GM12878 (cell line): ENCODE measurements around the gene ACBD5. TPM values are rescaled to one million over a fixed set of nuclear protein-coding genes. Genes with fewer than 3 reads are reported as not detected.

Experiments
- EP300 ChIP-seq, 2 experiments: fragments of 150-350 bp in 1 of 2; IDR thresholded peaks; 2 replicates each; pipeline ENCODE4 v1.6.1; 2011 to 2012; ENCODE audit warnings: low read depth in 2 of 2, low read length in 2 of 2, borderline replicate concordance in 1 of 2, improper control_type of control experiment in 1 of 2, inconsistent platforms in 1 of 2; ENCODE audit not compliant: control insufficient read depth in 1 of 2
- ETV6 ChIP-seq, 2 experiments: fragments of 450-650 bp in 1 of 2; IDR thresholded peaks in 1 of 2; conservative IDR thresholded peaks in 1 of 2; 2 replicates each; pipeline ENCODE4 v1.6.1; 2014; ENCODE audit warnings: antibody characterized with exemption in 1 of 2, borderline replicate concordance in 1 of 2, low read depth in 1 of 2, mild to moderate bottlenecking in 1 of 2, moderate library complexity in 1 of 2
- EZH2 ChIP-seq: IDR thresholded peaks from 2 replicates; pipeline ENCODE4 v1.6.1; 2012; ENCODE audit warnings: low read depth, mild to moderate bottlenecking, control low read depth, inconsistent platforms, low read length, borderline replicate concordance; ENCODE audit not compliant: control insufficient read depth
- IKZF2 ChIP-seq, 2 experiments: fragments of 450-650 bp; IDR thresholded peaks; 2 replicates each; pipeline ENCODE4 v1.6.1; 2017; ENCODE audit warnings: mild to moderate bottlenecking in 2 of 2, moderate library complexity in 2 of 2
- JUND ChIP-seq: IDR thresholded peaks from 2 replicates; pipeline ENCODE4 v1.6.1; 2012; ENCODE audit warnings: low read depth, mild to moderate bottlenecking, low read length, improper control_type of control experiment, moderate library complexity
- MYC ChIP-seq: IDR thresholded peaks from 2 replicates; pipeline ENCODE4 v1.6.1; 2011; ENCODE audit warnings: mild to moderate bottlenecking, low read length, moderate library complexity, inconsistent platforms; ENCODE audit not compliant: insufficient read depth, insufficient replicate concordance, insufficient read length, severe bottlenecking
- NKRF ChIP-seq: fragments of 450-650 bp; conservative IDR thresholded peaks from 2 replicates; pipeline ENCODE4 v1.6.1; 2017; ENCODE audit warnings: mild to moderate bottlenecking, moderate library complexity
- NR2C2 ChIP-seq: IDR thresholded peaks from 2 replicates; pipeline ENCODE4 v1.6.1; 2011; ENCODE audit warnings: borderline replicate concordance, low read depth; ENCODE audit not compliant: control insufficient read depth, insufficient read length
- POLR2A ChIP-seq: IDR thresholded peaks from 2 replicates; pipeline ENCODE4 v1.6.1; 2011; ENCODE audit warnings: low read depth, mild to moderate bottlenecking, low read length
- SMAD1 ChIP-seq: fragments of 450-650 bp; IDR thresholded peaks from 2 replicates; pipeline ENCODE4 v1.6.1; 2018; ENCODE audit warnings: mild to moderate bottlenecking, low read depth; ENCODE audit not compliant: partially characterized antibody
- TCF12 ChIP-seq: IDR thresholded peaks from 2 replicates; pipeline ENCODE4 v1.6.1; 2011; ENCODE audit warnings: low read depth, mild to moderate bottlenecking, low read length
- YY1 ChIP-seq: IDR thresholded peaks from 2 replicates; pipeline ENCODE4 v1.6.1; 2011; ENCODE audit warnings: low read depth, mild to moderate bottlenecking, low read length
- ZBTB4 ChIP-seq: fragments of 450-650 bp; formaldehyde crosslinking; IDR thresholded peaks from 2 replicates; pipeline ENCODE4 v1.4.0; 2022; ENCODE audit warnings: mild to moderate bottlenecking, moderate library complexity
- polyA plus RNA-seq, 11 experiments: library from polyadenylated mRNA; depleted of rRNA in 4 of 11; unstranded in 6 of 11; stranded (reverse) in 5 of 11; fragments of >200 nt; fragmentation: Nextera tagmentation in 4 of 11; fragmentation: Illumina TruSeq in 1 of 11; extraction: Ambion mirVana in 4 of 11; extraction: Trizol in 1 of 11; gene quantifications; 1 replicate in 1 of 11; 2 replicates in 10 of 11; pipeline versions ENCODE4 v1.2.1 to v1.2.3, GENCODE V29; 2011 to 2016; ENCODE audit warnings: inconsistent platforms in 2 of 11, missing spikeins in 2 of 11, low read depth in 1 of 11
- total RNA-seq, 4 experiments: library from RNA; depleted of rRNA in 3 of 4; stranded (reverse); fragments of >200 nt in 3 of 4; fragmentation: Illumina TruSeq in 1 of 4; extraction: Trizol in 1 of 4; gene quantifications; 2 replicates each; pipeline versions ENCODE4 v1.2.1 to v1.2.3, GENCODE V29; 2013 to 2021
- TF ChIP-seq, protein P1 (sequence below): fragments of 150-350 bp; IDR thresholded peaks from 2 replicates; pipeline ENCODE4 v1.6.1; 2014; ENCODE audit warnings: mild to moderate bottlenecking, low read depth, low read length
- TF ChIP-seq, protein P2 (sequence below): fragments of 450-650 bp; IDR thresholded peaks from 2 replicates; pipeline ENCODE4 v1.6.1; 2017; ENCODE audit warnings: mild to moderate bottlenecking, low read depth, inconsistent platforms; ENCODE audit not compliant: poor library complexity, severe bottlenecking
- TF ChIP-seq, protein P3 (sequence below), 3 experiments: IDR thresholded peaks in 2 of 3; conservative IDR thresholded peaks in 1 of 3; 2 replicates each; pipeline ENCODE4 v1.5.1; 2011; ENCODE audit warnings: low read depth in 3 of 3, low read length in 3 of 3, mild to moderate bottlenecking in 3 of 3, control low read depth in 2 of 3, moderate library complexity in 2 of 3, inconsistent platforms in 1 of 3, mixed read lengths in 1 of 3; ENCODE audit not compliant: control insufficient read depth in 2 of 3, insufficient read depth in 1 of 3; ENCODE audit errors: extremely low read depth in 1 of 3

The ACBD5 gene
- total and polyA plus RNA-seq, 10 of the 15 experiments (the other 5 are each of a cell fraction or from before 2014, with no cell fraction given): 2.4 to 22.3 (median 12.4) TPM

DNA sequence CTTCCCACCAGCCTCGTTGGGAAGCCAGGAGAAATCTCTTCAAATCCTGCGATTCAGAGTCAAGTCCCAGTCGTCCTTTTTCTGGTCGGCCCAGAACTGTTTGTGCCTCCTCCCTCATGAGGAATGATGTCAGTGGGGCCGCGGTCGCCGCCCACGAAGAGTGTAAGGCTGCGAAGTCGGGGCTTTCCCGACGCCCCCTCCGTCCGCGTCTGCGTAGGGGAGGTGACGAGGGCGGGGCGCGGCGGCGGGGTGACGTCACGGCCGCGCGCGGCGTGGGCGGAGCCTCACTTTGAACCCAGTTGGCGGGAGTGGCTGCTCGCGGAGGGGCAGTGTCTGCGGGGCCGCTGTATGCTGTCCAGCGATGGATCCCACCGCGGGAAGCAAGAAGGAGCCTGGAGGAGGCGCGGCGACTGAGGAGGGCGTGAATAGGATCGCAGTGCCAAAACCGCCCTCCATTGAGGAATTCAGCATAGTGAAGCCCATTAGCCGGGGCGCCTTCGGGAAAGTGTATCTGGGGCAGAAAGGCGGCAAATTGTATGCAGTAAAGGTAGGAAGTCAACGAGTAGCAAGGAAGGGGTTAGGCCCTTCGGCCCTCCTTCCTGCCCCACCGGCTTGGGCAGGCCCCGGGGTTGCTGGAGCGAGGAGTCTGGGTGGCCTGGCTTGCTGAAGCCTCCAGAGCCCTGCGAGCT, 85.4 kb downstream of the ACBD5 start, which contains the start of gene MASTL (continued):
- TF ChIP-seq JUND: peak; percentile 56; the same call in 1 of the 2 replicates
- TF ChIP-seq, protein P1, sequence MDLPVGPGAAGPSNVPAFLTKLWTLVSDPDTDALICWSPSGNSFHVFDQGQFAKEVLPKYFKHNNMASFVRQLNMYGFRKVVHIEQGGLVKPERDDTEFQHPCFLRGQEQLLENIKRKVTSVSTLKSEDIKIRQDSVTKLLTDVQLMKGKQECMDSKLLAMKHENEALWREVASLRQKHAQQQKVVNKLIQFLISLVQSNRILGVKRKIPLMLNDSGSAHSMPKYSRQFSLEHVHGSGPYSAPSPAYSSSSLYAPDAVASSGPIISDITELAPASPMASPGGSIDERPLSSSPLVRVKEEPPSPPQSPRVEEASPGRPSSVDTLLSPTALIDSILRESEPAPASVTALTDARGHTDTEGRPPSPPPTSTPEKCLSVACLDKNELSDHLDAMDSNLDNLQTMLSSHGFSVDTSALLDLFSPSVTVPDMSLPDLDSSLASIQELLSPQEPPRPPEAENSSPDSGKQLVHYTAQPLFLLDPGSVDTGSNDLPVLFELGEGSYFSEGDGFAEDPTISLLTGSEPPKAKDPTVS: no peak
- peak; percentile 82 for TF ChIP-seq SMAD1
- TF ChIP-seq POLR2A: peak; percentile 96
- TF ChIP-seq, protein P2, sequence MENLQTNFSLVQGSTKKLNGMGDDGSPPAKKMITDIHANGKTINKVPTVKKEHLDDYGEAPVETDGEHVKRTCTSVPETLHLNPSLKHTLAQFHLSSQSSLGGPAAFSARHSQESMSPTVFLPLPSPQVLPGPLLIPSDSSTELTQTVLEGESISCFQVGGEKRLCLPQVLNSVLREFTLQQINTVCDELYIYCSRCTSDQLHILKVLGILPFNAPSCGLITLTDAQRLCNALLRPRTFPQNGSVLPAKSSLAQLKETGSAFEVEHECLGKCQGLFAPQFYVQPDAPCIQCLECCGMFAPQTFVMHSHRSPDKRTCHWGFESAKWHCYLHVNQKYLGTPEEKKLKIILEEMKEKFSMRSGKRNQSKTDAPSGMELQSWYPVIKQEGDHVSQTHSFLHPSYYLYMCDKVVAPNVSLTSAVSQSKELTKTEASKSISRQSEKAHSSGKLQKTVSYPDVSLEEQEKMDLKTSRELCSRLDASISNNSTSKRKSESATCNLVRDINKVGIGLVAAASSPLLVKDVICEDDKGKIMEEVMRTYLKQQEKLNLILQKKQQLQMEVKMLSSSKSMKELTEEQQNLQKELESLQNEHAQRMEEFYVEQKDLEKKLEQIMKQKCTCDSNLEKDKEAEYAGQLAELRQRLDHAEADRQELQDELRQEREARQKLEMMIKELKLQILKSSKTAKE: no peak
- no peak for TF ChIP-seq MYC
- 0 out of 2 replicates have a peak, but pooled peaks have one; percentile 22 for TF ChIP-seq TCF12
- no peak for TF ChIP-seq NR2C2
- TF ChIP-seq NKRF: peak; percentile 94
- TF ChIP-seq EP300 (IDR thresholded peaks at IDR 0.05; ENCODE audit: borderline replicate concordance in 1 of 2, control insufficient read depth in 1 of 2, low read depth in 2 of 2, low read length in 2 of 2): no peak
- no peak for TF ChIP-seq EZH2
- TF ChIP-seq, protein P3, sequence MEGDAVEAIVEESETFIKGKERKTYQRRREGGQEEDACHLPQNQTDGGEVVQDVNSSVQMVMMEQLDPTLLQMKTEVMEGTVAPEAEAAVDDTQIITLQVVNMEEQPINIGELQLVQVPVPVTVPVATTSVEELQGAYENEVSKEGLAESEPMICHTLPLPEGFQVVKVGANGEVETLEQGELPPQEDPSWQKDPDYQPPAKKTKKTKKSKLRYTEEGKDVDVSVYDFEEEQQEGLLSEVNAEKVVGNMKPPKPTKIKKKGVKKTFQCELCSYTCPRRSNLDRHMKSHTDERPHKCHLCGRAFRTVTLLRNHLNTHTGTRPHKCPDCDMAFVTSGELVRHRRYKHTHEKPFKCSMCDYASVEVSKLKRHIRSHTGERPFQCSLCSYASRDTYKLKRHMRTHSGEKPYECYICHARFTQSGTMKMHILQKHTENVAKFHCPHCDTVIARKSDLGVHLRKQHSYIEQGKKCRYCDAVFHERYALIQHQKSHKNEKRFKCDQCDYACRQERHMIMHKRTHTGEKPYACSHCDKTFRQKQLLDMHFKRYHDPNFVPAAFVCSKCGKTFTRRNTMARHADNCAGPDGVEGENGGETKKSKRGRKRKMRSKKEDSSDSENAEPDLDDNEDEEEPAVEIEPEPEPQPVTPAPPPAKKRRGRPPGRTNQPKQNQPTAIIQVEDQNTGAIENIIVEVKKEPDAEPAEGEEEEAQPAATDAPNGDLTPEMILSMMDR (IDR thresholded peaks at IDR 0.05 in 2 of 3, conservative IDR thresholded peaks at IDR 0.05 in 1 of 3; ENCODE audit: control insufficient read depth in 2 of 3, extremely low read depth in 1 of 3, insufficient read depth in 1 of 3, low read depth in 3 of 3, low read length in 3 of 3): no peak
- no peak for TF ChIP-seq ZBTB4
- TF ChIP-seq IKZF2 (IDR thresholded peaks at IDR 0.05): 0 out of 4 replicates have a peak, but pooled peaks of 1 of the 2 experiments have one; percentile 22
- peak; percentile 57 for TF ChIP-seq YY1
- peak in 1 of 2 experiments; percentile 34; a peak in 1 of 4 replicates for TF ChIP-seq ETV6 (conservative IDR thresholded peaks at IDR 0.05 in 1 of 2, IDR thresholded peaks at IDR 0.05 in 1 of 2; ENCODE audit: borderline replicate concordance in 1 of 2, low read depth in 1 of 2)
